Panc1 (cell line): ENCODE measurements around the gene NUMB.

Experiments used
- CTCF ChIP-seq: fragments of 450-650 bp; IDR thresholded peaks from 2 replicates; pipeline ENCODE4 v1.5.1; 2017; ENCODE audit warnings: mild to moderate bottlenecking
- SIN3A ChIP-seq: IDR thresholded peaks from 2 replicates; pipeline ENCODE4 v1.6.1; 2012; ENCODE audit warnings: low read depth, mild to moderate bottlenecking, low read length, moderate library complexity, borderline replicate concordance; ENCODE audit not compliant: insufficient read depth
- TCF7L2 ChIP-seq: IDR thresholded peaks from 2 replicates; pipeline ENCODE4 v1.6.1; 2011; ENCODE audit warnings: mild to moderate bottlenecking, low read depth, low read length, inconsistent platforms

- TF ChIP-seq CTCF (no peak), TCF7L2 (no peak), SIN3A (no peak)
Observed at GRCh38 chr14:73426877-73427276, 31.5 kb downstream of the NUMB start.
